ENCODE measurements around the gene POU2AF1. TPM values are rescaled to one million over a fixed set of nuclear protein-coding genes. Genes with fewer than 3 reads are reported as not detected.

Gene POU2AF1
- total and polyA plus RNA-seq, 2 of the 8 experiments (the other 6 are each of a cell fraction or from before 2014, with no cell fraction given), result not detected

DNA sequence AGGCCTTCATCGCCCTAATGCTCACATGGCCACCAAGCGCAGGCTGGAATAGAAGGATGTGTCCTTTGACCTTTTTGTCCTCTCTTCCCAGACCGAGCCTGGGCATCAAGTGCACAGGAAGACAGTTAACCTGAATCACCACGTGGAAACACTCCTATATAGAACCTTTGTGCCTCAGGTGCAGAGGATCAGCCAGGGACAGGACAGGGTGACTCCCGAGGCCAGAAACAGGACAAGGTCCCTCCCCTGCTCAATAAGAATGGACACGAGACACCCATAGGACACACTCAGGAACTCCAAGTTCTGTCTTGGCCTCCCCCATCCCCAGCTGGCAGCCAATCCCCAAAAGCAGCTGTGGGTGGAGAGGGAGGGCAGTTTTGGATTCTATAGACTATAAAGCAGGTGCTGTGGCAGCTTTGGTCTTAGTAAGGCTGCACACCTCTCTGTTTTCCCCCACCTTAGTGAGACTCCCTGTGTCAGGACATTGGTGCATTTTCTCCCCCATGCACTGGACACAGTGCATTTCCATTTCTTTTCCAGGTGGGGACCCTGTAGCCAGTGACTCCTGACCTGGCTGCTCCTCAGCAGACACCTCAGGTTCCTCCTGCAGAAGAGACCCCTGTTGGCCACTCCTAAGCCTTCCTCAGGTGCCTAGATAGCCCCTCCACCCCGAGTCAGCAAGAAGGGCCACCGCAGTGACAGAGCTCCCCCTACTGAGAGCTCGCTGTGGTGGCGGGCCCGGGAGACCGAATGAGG is 43.6 kb upstream of the POU2AF1 start:
- 49% methylated on average over 12 of the region's 12 CpGs; no CpG with 5 or more reads in 1 of the 2 experiments for WGBS, 2 experiments (ENCODE audit: extremely low coverage in 1 of 2, insufficient coverage in 1 of 2, insufficient read length in 1 of 2, insufficient replicate concordance in 2 of 2, low coverage in 1 of 2, low lambda C conversion rate in 2 of 2, missing lambda C conversion rate in 1 of 2)
- H3K56ac ChIP-seq (replicated peaks; ENCODE audit: insufficient read length, low read depth, low read length), result no peak overlapping the region
- TF ChIP-seq CREB1 (IDR thresholded peaks at IDR 0.05) (no peak), JUND (IDR thresholded peaks at IDR 0.05; ENCODE audit: low read length) (peak; percentile 67; the same call in 1 of the 2 replicates), MAFK (IDR thresholded peaks at IDR 0.05; ENCODE audit: low read depth, low read length) (peak; percentile 99), JUN (IDR thresholded peaks at IDR 0.05; ENCODE audit: low read depth, low read length) (no peak), ZNF274 (IDR thresholded peaks at IDR 0.05; ENCODE audit: borderline replicate concordance, extremely low read depth, low read length) (no peak), SUZ12 (IDR thresholded peaks at IDR 0.05; ENCODE audit: low read length) (no peak), GTF2F1 (IDR thresholded peaks at IDR 0.05; ENCODE audit: borderline replicate concordance, low read depth, low read length) (no peak)
- TF ChIP-seq, protein P1, sequence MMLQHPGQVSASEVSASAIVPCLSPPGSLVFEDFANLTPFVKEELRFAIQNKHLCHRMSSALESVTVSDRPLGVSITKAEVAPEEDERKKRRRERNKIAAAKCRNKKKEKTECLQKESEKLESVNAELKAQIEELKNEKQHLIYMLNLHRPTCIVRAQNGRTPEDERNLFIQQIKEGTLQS (IDR thresholded peaks at IDR 0.05; ENCODE audit: insufficient read depth, low read depth, low read length), result 0 out of 2 replicates have a peak, but pooled peaks have one; percentile 34
- TF ChIP-seq, protein P2, sequence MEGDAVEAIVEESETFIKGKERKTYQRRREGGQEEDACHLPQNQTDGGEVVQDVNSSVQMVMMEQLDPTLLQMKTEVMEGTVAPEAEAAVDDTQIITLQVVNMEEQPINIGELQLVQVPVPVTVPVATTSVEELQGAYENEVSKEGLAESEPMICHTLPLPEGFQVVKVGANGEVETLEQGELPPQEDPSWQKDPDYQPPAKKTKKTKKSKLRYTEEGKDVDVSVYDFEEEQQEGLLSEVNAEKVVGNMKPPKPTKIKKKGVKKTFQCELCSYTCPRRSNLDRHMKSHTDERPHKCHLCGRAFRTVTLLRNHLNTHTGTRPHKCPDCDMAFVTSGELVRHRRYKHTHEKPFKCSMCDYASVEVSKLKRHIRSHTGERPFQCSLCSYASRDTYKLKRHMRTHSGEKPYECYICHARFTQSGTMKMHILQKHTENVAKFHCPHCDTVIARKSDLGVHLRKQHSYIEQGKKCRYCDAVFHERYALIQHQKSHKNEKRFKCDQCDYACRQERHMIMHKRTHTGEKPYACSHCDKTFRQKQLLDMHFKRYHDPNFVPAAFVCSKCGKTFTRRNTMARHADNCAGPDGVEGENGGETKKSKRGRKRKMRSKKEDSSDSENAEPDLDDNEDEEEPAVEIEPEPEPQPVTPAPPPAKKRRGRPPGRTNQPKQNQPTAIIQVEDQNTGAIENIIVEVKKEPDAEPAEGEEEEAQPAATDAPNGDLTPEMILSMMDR (IDR thresholded peaks at IDR 0.05; ENCODE audit: control extremely low read depth in 1 of 3, insufficient read depth in 1 of 3, low read depth in 1 of 3, low read length in 3 of 3), result peak; percentile 92 to 99 (median 98)

More for the DNA sequence above, 43.6 kb upstream of the POU2AF1 start:
- no peak overlapping the region for H3K4me3 ChIP-seq (ENCODE audit: extremely low read depth in 1 of 4, insufficient read depth in 2 of 4, low read depth in 3 of 4, low read length in 4 of 4)
- H2AK5ac ChIP-seq (ENCODE audit: low read depth, low read length), result no peak overlapping the region
- FAIRE-seq (peak; percentile 13), DNase-seq (ENCODE audit: low read depth in 1 of 2, low spot score in 2 of 2) (peak; percentile 56 to 87)
- H2BK120ac ChIP-seq (replicated peaks; ENCODE audit: low read depth, low read length), result no peak overlapping the region
- H3K27ac ChIP-seq (ENCODE audit: low read depth, low read length), result no peak overlapping the region
- no peak overlapping the region for H4K91ac ChIP-seq (replicated peaks; ENCODE audit: insufficient read length, low read length)
- no peak overlapping the region for H4K8ac ChIP-seq (ENCODE audit: extremely low read depth, insufficient read depth, low read length)
- no peaks in the 10 kb centered on the region for H4K20me1 ChIP-seq (replicated peaks in 1 of 2; ENCODE audit: control insufficient read depth in 1 of 2, insufficient read depth in 2 of 2, low read length in 2 of 2)
- no peak overlapping the region for H4K5ac ChIP-seq (ENCODE audit: insufficient read length, low read depth, low read length)
- no peak overlapping the region for H2BK15ac ChIP-seq (ENCODE audit: low read length)
- H2AFZ ChIP-seq (ENCODE audit: low read length), result no peak overlapping the region
- no peak overlapping the region for H3K4ac ChIP-seq (replicated peaks; ENCODE audit: insufficient read length, low read depth, low read length)
- ChIA-PET CTCF (ENCODE audit: partially characterized antibody) (interaction anchor here (0.6 to 22.4 kb wide), 47 partner anchors 9 to 1220 kb away, joined by 3 to 484 read pairs (median 5); partner anchors contain the start of gene POU2AF3), POLR2A (ENCODE audit: partially characterized antibody) (no interaction called here)
- H3K18ac ChIP-seq (ENCODE audit: extremely low read depth, low read length), result no peak overlapping the region
- no peak overlapping the region for H3K4me2 ChIP-seq (ENCODE audit: insufficient read depth in 1 of 2, low read depth in 2 of 2, low read length in 2 of 2)
- no peaks in the 10 kb centered on the region for H3K79me1 ChIP-seq (ENCODE audit: low read depth, low read length)
- no peaks in the 10 kb centered on the region for H3K36me3 ChIP-seq (ENCODE audit: control insufficient read depth in 2 of 4, insufficient read depth in 4 of 4, low read length in 3 of 4)
- H3K14ac ChIP-seq (ENCODE audit: insufficient read length), result no peak overlapping the region
- H3K79me2 ChIP-seq (ENCODE audit: control insufficient read depth in 1 of 2, insufficient read depth in 2 of 2, low read length in 2 of 2), result no peaks in the 10 kb centered on the region
- no peak overlapping the region for H2BK20ac ChIP-seq (ENCODE audit: low read length)
- no peaks in the 10 kb centered on the region for H3K9me3 ChIP-seq (ENCODE audit: insufficient read depth in 2 of 2, low read depth in 1 of 2, low read length in 1 of 2)
- no peak overlapping the region for H2BK5ac ChIP-seq (ENCODE audit: low read depth, low read length)
- H3K27me3 ChIP-seq (replicated peaks in 1 of 4; ENCODE audit: control insufficient read depth in 3 of 4, extremely low read depth in 1 of 4, insufficient read depth in 3 of 4, low read length in 3 of 4), result no peaks in the 10 kb centered on the region
- H2BK12ac ChIP-seq (ENCODE audit: low read depth, low read length), result peak overlapping the region; percentile 42; the same call in 1 of the 2 replicates
- H3K23ac ChIP-seq (ENCODE audit: insufficient read length), result no peak overlapping the region
- no peak overlapping the region for H3K9ac ChIP-seq (replicated peaks in 1 of 4; ENCODE audit: extremely low read depth in 1 of 4, low read depth in 3 of 4, low read length in 3 of 4)
- no peaks in the 10 kb centered on the region for H3K4me1 ChIP-seq (replicated peaks in 1 of 4; ENCODE audit: control insufficient read depth in 3 of 4, insufficient read depth in 4 of 4, low read length in 3 of 4)
- H3K23me2 ChIP-seq (ENCODE audit: low read depth, low read length), result no peaks in the 10 kb centered on the region

Data from H1 (cell line).